NT2/D1 (cell line): ENCODE data around the gene URB2.

Experiments
- SUZ12 ChIP-seq: IDR thresholded peaks from 2 replicates; pipeline ENCODE4 v1.6.1; 2011; ENCODE audit not compliant: insufficient read length, insufficient read depth; ENCODE audit errors: extremely low read depth
- ZNF274 ChIP-seq: IDR thresholded peaks from 2 replicates; pipeline ENCODE4 v1.6.1; 2011; ENCODE audit warnings: mild to moderate bottlenecking, low read depth, low read length

GRCh38 chr1:229685149-229685548, 59.1 kb downstream of the URB2 start:
- TF ChIP-seq ZNF274 (no peak), SUZ12 (no peak)
